Duodenal mucosa (tissue), 2 donors: ENCODE measurements around the gene A4GALT.

Experiments
- H3K27ac ChIP-seq: one replicate; pipeline ENCODE4 v1.7.0; 2013; ENCODE audit warnings: low read depth, low read length
- H3K27me3 ChIP-seq, 2 donors: one replicate each; pipeline ENCODE4 v1.7.0; 2013; ENCODE audit warnings: low read length in 2 of 2, control low read depth in 1 of 2; ENCODE audit not compliant: insufficient read depth in 2 of 2, control insufficient read depth in 1 of 2
- H3K36me3 ChIP-seq, 2 donors: one replicate each; pipeline ENCODE4 v1.7.0; 2013; ENCODE audit warnings: low read length in 2 of 2, control low read depth in 1 of 2; ENCODE audit not compliant: insufficient read depth in 2 of 2, control insufficient read depth in 1 of 2
- H3K4me1 ChIP-seq, 2 donors: one replicate each; pipeline ENCODE4 v1.7.0; 2013; ENCODE audit warnings: low read length in 2 of 2, control low read depth in 1 of 2; ENCODE audit not compliant: insufficient read depth in 2 of 2, control insufficient read depth in 1 of 2
- H3K4me3 ChIP-seq, 2 donors: one replicate each; pipeline ENCODE4 v1.7.0; 2013; ENCODE audit warnings: low read length in 2 of 2, low read depth in 1 of 2
- H3K9ac ChIP-seq, 2 donors: one replicate each; pipeline ENCODE4 v1.7.0; 2013; ENCODE audit warnings: low read length in 2 of 2, low read depth in 1 of 2
- H3K9me3 ChIP-seq, 2 donors: one replicate each; pipeline ENCODE4 v1.7.0; 2013; ENCODE audit warnings: low read length in 2 of 2, control low read depth in 1 of 2; ENCODE audit not compliant: control insufficient read depth in 1 of 2

A4GALT gene

GRCh38 chr22:42695294-42695693, 25.4 kb downstream of the A4GALT start:
- no peak overlapping the region for H3K9ac ChIP-seq
- no peak overlapping the region for H3K27ac ChIP-seq
- H3K27me3 ChIP-seq: no peaks in the 10 kb centered on the region
- no peak overlapping the region for H3K4me3 ChIP-seq
- H3K4me1 ChIP-seq: peaks cover 0 to 5% of the 10 kb centered on the region in 2 donors
- H3K36me3 ChIP-seq: no peaks in the 10 kb centered on the region
- no peaks in the 10 kb centered on the region for H3K9me3 ChIP-seq

DNA sequence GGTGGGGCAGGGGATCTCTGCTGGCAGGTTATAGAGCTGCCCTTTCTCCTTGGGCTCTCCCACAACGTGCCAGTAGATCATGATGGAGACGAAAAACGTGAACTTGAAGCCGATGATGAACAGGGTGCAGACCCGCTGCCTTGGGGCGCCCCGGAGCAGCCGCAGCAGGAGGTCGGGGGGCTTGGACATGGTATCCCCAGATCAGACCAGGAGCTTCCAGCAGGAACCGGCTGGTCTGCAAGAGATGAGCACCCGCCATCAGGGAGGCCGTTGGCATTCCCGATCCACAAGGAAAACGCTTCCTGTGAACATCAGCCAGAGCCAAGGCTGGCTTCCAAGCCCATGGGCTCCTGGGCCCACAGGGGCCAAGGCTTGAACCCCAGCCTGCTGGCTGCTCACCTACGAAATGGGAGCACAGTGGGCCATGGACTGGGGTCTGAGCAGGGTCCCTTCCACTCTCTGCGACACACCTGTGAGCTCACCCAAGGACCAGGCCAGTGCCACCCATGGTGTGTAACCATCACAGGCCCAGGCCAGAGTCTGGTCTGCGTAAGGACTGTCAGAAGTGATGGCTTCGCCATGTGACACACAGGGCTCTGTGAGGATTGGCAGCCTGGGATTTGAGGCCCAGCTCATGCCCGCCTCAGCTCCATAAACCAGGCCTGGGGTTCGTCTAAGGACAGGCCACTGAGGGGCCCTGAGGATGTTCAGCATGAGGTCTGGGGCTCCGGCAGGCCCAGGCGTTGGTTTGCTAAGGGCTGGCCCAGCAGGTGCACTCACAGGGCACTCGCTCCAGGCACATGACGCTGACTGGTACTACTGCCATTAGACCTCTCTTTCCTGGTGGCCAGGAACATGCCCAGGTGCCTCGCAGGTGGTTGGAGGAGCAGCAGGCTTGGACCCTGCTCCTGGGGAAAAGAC, 26.6 kb downstream of the A4GALT start:
- no peak overlapping the region for H3K9ac ChIP-seq
- H3K27me3 ChIP-seq: no peaks in the 10 kb centered on the region
- H3K27ac ChIP-seq: no peak overlapping the region
- H3K4me3 ChIP-seq: no peak overlapping the region
- H3K9me3 ChIP-seq: no peaks in the 10 kb centered on the region
- H3K36me3 ChIP-seq: no peaks in the 10 kb centered on the region
- peaks cover 0 to 5% of the 10 kb centered on the region in 2 donors for H3K4me1 ChIP-seq

DNA sequence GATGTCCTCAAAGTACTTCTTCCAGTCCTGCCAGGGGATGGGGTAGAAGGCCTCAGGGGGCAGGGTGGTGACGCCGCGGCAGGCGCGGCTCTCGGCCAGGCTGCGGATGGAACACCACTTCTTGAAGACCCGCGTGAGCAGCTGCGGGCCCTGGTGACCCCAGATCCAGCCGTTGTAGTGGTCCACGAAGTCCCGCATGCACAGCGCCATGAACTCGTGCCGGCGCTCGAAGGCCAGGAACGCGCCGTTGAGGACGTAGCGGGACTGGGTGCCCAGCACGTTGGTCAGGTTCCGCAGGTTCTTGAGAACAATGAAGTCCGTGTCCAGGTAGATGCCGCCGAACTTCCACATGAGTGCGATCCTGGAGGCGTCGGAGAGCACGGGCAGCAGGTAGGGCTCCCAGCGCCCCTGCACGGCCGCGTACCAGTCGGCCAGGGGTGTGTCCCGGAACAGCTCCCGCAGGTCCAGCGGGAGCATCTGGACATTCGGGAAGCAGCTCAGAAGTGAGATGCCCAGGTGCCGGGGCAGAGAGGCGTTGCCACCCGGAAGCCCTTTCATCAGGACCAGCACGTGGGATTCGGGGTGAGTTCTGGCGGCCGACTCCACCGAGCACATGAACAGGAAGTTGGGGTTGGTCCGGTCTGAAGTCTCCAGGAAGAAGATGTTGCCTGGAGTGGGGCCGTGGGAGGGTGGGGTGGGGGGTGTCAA, 27.5 kb downstream of the A4GALT start:
- no peaks in the 10 kb centered on the region for H3K9me3 ChIP-seq
- H3K9ac ChIP-seq: no peak overlapping the region
- peaks cover 6 to 13% of the 10 kb centered on the region in 2 donors for H3K4me1 ChIP-seq
- H3K36me3 ChIP-seq: no peaks in the 10 kb centered on the region
- no peaks in the 10 kb centered on the region for H3K27me3 ChIP-seq
- no peak overlapping the region for H3K4me3 ChIP-seq
- H3K27ac ChIP-seq: no peak overlapping the region

DNA sequence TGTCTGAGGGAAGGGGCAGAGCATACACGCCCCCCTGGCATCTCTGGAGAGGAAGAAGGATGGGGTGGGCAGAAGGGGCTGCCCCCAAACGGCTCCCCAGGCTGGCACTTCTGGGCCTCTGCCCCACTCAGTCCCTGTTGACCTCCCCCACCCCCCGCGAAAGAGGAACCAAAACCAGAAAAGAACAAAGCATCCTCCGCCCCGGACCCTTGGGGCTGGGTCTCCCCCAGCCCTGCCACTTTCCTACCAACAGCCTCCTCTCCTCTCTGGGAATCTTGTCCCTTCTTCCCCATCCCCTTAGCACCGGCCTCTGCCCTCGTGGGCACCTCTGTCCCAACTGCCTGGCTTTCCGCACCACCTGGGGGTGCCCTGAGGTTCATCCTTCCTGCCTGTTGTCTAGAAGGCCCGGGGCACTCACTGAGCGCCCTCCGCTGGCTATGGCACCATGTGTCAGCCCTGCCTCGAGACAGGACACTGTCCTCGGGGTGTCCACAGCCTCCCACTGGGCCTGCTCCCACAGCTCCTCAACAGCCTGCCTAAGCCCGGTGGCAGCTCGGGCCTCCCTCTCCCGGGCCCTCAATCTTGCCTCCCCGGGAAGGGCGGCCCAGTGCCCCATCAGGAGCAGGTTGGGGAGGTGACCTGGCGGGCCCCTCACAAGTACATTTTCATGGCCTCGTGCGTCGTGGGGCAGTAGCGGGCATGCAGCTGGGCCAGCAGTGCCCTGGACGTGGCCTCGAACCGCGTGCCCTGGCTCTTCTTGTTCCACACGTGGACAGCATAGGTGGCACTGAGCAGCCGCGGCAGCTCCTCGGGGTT, 28.2 kb downstream of the A4GALT start:
- no peak overlapping the region for H3K9ac ChIP-seq
- H3K9me3 ChIP-seq: no peaks in the 10 kb centered on the region
- no peak overlapping the region for H3K4me3 ChIP-seq
- H3K27ac ChIP-seq: no peak overlapping the region
- H3K27me3 ChIP-seq: no peaks in the 10 kb centered on the region
- peaks cover 12 to 18% of the 10 kb centered on the region in 2 donors for H3K4me1 ChIP-seq
- H3K36me3 ChIP-seq: no peaks in the 10 kb centered on the region

- H3K9ac ChIP-seq: no peak overlapping the region
- no peak overlapping the region for H3K27ac ChIP-seq
- H3K4me1 ChIP-seq: peaks cover 14 to 19% of the 10 kb centered on the region in 2 donors
- no peaks in the 10 kb centered on the region for H3K27me3 ChIP-seq
- no peaks in the 10 kb centered on the region for H3K36me3 ChIP-seq
- no peaks in the 10 kb centered on the region for H3K9me3 ChIP-seq
- H3K4me3 ChIP-seq: no peak overlapping the region
Observed at GRCh38 chr22:42691440-42691839, 29.2 kb downstream of the A4GALT start.

DNA sequence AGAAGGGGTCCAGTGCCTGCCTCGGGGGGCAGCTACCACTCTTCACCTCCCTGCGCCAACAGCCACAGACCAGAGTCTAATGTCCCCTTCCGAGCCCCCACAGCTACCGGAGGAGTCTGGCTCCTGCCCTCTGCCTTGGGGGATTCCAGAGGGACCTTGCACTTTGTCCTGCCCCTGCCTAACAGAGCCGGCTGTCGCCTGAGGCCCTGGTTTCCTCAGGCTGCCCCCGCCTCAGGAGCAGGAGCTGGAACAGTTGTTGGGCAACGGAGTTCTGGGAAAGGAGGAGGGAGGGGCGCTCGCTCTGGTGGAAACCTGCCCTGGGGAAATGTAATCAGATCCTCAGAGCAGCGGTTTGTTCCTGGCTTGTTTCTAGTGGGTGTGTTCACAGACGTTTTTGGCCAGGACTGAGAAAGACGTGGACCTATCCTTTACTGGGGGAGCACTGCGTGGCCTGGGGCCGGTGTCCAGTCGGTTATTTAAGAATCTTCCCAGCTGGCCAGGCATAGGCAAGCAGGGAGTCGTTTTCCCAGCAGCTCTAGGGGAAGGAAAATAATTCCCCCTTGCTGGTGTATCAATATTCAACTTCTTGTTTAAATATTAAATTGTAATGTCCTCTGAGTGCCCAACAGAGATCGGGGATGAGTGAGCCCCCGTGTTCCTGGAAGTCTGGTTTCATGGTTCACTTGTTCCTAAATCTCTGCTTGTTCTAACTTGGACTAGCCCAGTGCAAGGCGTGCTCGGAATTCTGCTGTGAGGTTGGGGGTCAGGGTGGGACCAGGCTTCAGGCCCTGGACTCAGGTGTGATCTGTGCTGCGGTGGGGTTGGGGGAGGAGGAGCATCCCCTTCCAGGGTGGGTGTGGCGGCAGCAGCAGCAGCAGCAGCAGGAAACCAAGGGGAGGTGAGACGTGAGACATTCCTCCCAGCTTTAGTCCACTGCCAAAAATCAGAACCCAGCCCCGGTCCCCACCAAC, 32.1 kb downstream of the A4GALT start:
- H3K9me3 ChIP-seq: no peaks in the 10 kb centered on the region
- H3K4me3 ChIP-seq: no peak overlapping the region
- H3K9ac ChIP-seq: no peak overlapping the region
- no peaks in the 10 kb centered on the region for H3K36me3 ChIP-seq
- peak overlapping the region; percentile 61 for H3K27ac ChIP-seq
- H3K27me3 ChIP-seq: no peaks in the 10 kb centered on the region
- H3K4me1 ChIP-seq: peaks cover 33 to 34% of the 10 kb centered on the region in 2 donors

DNA sequence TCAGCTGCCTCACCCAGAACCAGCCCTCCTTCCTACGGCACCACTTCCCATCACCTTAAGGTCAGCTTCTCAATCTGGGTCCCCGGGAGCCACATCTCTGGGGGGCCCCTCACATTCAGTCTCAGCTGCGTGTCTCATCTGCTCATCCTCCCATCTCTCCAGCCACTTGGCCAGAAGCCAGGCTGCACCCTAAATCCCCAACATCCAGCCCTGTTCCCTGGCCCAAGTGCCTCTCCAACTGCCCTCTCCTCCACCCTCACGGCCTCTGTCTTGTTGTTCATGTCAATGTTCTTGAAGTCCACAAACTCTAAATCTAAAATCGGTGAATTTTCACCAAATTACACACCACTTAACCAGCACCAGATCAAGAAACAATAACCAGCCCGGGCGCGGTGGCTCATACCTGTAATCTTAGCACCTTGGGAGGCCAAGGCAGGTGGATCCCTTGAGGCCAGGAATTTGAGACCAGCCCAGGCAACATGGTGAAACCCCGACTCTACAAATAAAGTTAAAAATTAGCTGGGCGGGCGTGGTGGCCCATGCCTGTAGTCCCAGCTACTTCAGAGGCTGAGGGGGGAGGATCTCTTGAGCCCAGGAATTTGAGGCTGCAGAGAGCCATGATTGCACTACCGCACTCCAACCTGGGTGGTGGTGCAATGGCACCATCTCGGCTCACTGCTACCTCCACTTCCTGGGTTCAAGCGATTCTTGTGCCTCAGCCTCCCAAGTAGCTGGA, 33.7 kb downstream of the A4GALT start:
- no peaks in the 10 kb centered on the region for H3K36me3 ChIP-seq
- H3K4me3 ChIP-seq: no peak overlapping the region
- H3K4me1 ChIP-seq: peaks cover 41 to 42% of the 10 kb centered on the region in 2 donors
- H3K27ac ChIP-seq: peak overlapping the region; percentile 56
- no peak overlapping the region for H3K9ac ChIP-seq
- no peaks in the 10 kb centered on the region for H3K27me3 ChIP-seq
- no peaks in the 10 kb centered on the region for H3K9me3 ChIP-seq

DNA sequence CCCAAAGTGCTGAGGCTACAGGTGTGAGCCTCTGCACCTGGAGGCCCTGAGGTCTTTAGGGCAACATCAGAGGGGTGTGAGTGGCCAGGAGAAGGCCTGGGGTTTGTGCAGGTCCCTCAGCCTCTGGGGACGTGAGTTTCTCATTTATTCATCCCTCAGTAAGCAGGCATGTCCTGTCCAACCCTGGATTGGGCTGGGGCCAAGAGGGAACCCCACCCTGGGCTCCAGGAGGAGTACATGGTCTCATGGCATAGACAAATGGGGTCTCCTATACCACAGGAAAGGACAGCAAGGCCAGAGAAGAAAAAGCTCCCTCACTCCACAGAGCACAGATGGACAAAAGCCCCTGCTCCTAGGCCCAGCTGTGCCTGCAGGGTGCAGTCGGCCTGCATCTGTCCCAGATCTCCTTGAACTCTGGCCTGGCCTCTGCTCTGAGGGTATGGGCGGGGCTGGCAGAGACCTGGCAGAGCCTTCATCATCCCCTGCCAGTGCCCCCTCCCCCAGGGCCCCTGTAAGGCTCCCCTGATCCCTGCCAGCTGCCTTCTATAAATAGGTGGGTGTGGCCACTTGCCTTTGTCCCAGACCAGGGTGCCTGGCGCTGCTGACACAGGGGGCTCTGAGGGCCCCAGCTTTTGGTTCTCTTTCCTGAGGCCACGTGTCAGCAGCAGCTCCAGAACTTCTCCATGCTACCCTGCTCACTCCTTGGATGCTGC, 34.6 kb downstream of the A4GALT start:
- Histone ChIP-seq H3K27me3 (no peaks in the 10 kb centered on the region), H3K27ac (peak overlapping the region; percentile 42), H3K4me1 (peaks cover 41 to 42% of the 10 kb centered on the region in 2 donors), H3K4me3 (no peak overlapping the region), H3K36me3 (no peaks in the 10 kb centered on the region), H3K9ac (no peak overlapping the region), H3K9me3 (no peaks in the 10 kb centered on the region)
